HCT116 (cell line): ENCODE results near the gene FBRS. TPM values are rescaled to one million over a fixed set of nuclear protein-coding genes. Genes with fewer than 3 reads are reported as not detected.

Experiments
- ATAC-seq: fragments of 200-7000 bp; cut with Tn5 transposase; 2 replicates; pipeline ENCODE4 v1.9.1; 2020; ENCODE audit warnings: mild to moderate bottlenecking, moderate library complexity
- BruUV-seq: library from RNA; stranded (reverse); fragments of 400-500 nt; replicated peaks from 2 replicates; lab custom pipeline; 2021; lab: Mats Ljungman, UMichigan
- CTCF ChIA-PET: fragments of 300-600 bp; sonication (Branson Sonifier 250); formaldehyde crosslinking; loops from one replicate; lab custom pipeline; 2021; ENCODE audit warnings: antibody characterized with exemption; lab: Charles Lee
- POLR2A ChIA-PET: fragments of 300-600, 350-600 bp; sonication (Branson Sonifier 250); formaldehyde crosslinking; loops from one replicate; lab custom pipeline; 2021; ENCODE audit warnings: antibody characterized with exemption; lab: Charles Lee
- RAD21 ChIA-PET, 2 experiments: fragments of 300-600 bp; sonication (Branson Sonifier 250); formaldehyde crosslinking; loops; one replicate each; lab custom pipeline; 2023; ENCODE audit warnings: low total read pairs in 2 of 2; ENCODE audit not compliant: uncharacterized antibody in 2 of 2, unreplicated experiment in 2 of 2, low non-redundant PET in 1 of 2; lab: Charles Lee
- DNase-seq: peaks from one replicate; pipeline ENCODE4 v3.0.0-alpha.2; 2010; ENCODE audit warnings: low read depth, low spot score
- H2AFZ ChIP-seq: fragments of 200-600 bp; shearing (Covaris generic), sonication (generic); 2 replicates; pipeline ENCODE4 v1.6.1; 2017; ENCODE audit warnings: low read depth, mixed run types, mixed read lengths, antibody characterized with exemption, low read length; ENCODE audit not compliant: poor library complexity, severe bottlenecking
- H3K27ac ChIP-seq: 2 replicates; pipeline ENCODE4 v1.5.1; 2012; ENCODE audit warnings: low read depth, low read length
- H3K27me3 ChIP-seq: fragments of 200-600 bp; sonication (generic); 2 replicates; pipeline ENCODE4 v1.6.1; 2016; ENCODE audit warnings: mixed run types, low read length, mixed read lengths; ENCODE audit not compliant: insufficient read depth
- H3K36me3 ChIP-seq, 2 experiments: fragments of 200-500 bp in 1 of 2; fragments of 200-600 bp in 1 of 2; sonication (Bioruptor generic) in 1 of 2; sonication (generic) in 1 of 2; 2 replicates each; pipeline versions ENCODE4 v1.5.1 to v1.6.1; 2014 to 2016; ENCODE audit warnings: low read length in 2 of 2, inconsistent platforms in 1 of 2, mixed read lengths in 1 of 2, mixed run types in 1 of 2; ENCODE audit not compliant: insufficient read depth in 2 of 2, control insufficient read depth in 1 of 2
- H3K4me1 ChIP-seq, 2 experiments: fragments of 200-600 bp in 1 of 2; sonication (generic) in 1 of 2; 2 replicates each; pipeline versions ENCODE4 v1.5.1 to v1.6.1; 2012 to 2017; ENCODE audit warnings: low read length in 2 of 2, inconsistent platforms in 1 of 2, mild to moderate bottlenecking in 1 of 2, mixed read lengths in 1 of 2, mixed run types in 1 of 2, moderate library complexity in 1 of 2; ENCODE audit not compliant: insufficient read depth in 2 of 2, control insufficient read depth in 1 of 2
- H3K4me2 ChIP-seq: fragments of 200-600 bp; sonication (generic); 2 replicates; pipeline ENCODE4 v1.6.1; 2017; ENCODE audit warnings: mixed run types, low read length, mixed read lengths
- H3K4me3 ChIP-seq, 2 experiments: fragments of 200-600 bp in 1 of 2; sonication (generic) in 1 of 2; replicated peaks in 1 of 2; 2 replicates each; pipeline ENCODE4 v1.5.1; 2011 to 2016; ENCODE audit warnings: low read length in 2 of 2, control low read depth in 1 of 2, low read depth in 1 of 2, mild to moderate bottlenecking in 1 of 2, mixed read lengths in 1 of 2, mixed run types in 1 of 2
- H3K79me2 ChIP-seq: fragments of 200-600 bp; sonication (generic); 2 replicates; pipeline ENCODE4 v1.6.1; 2017; ENCODE audit warnings: mild to moderate bottlenecking, mixed run types, low read length, moderate library complexity, mixed read lengths; ENCODE audit not compliant: insufficient read depth
- H3K9ac ChIP-seq: fragments of 200-600 bp; sonication (generic); 2 replicates; pipeline ENCODE4 v1.6.1; 2016; ENCODE audit warnings: low read length, mixed read lengths
- H3K9me2 ChIP-seq: fragments of 200-600 bp; sonication (generic), shearing (Covaris generic); 2 replicates; pipeline ENCODE4 v1.6.1; 2017; ENCODE audit warnings: mixed run types, mild to moderate bottlenecking, moderate library complexity; ENCODE audit not compliant: insufficient read depth
- H3K9me3 ChIP-seq, 2 experiments: fragments of 200-500 bp in 1 of 2; fragments of 200-600 bp in 1 of 2; sonication (Bioruptor generic) in 1 of 2; sonication (generic) in 1 of 2; 2 replicates each; pipeline ENCODE4 v1.6.1; 2014 to 2017; ENCODE audit warnings: low read length in 2 of 2, mixed read lengths in 2 of 2, inconsistent platforms in 1 of 2, low read depth in 1 of 2, mild to moderate bottlenecking in 1 of 2, mixed run types in 1 of 2, moderate library complexity in 1 of 2; ENCODE audit not compliant: control insufficient read depth in 1 of 2, insufficient read depth in 1 of 2
- H4K20me1 ChIP-seq: fragments of 200-600 bp; sonication (generic), shearing (Covaris generic); 2 replicates; pipeline ENCODE4 v1.6.1; 2017; ENCODE audit warnings: mixed run types, mild to moderate bottlenecking, moderate library complexity; ENCODE audit not compliant: insufficient read depth
- ATF3 ChIP-seq: IDR thresholded peaks from 2 replicates; pipeline ENCODE4 v1.6.1; 2012
- CEBPB ChIP-seq: IDR thresholded peaks from 2 replicates; pipeline ENCODE4 v1.6.1; 2012; ENCODE audit warnings: low read depth
- CTCF ChIP-seq, 3 experiments: fragments of 200-600 bp in 1 of 3; sonication (generic) in 1 of 3; IDR thresholded peaks in 2 of 3; conservative IDR thresholded peaks in 1 of 3; 2 replicates each; pipeline ENCODE4 v1.5.1; 2012 to 2017; ENCODE audit warnings: low read depth in 2 of 3, low read length in 2 of 3, antibody characterized with exemption in 1 of 3, borderline replicate concordance in 1 of 3, control low read depth in 1 of 3, mild to moderate bottlenecking in 1 of 3, mixed read lengths in 1 of 3, mixed run types in 1 of 3, moderate library complexity in 1 of 3; ENCODE audit not compliant: insufficient read depth in 1 of 3
- EZH2 ChIP-seq: fragments of 200-600 bp; sonication (generic); IDR thresholded peaks from 2 replicates; pipeline ENCODE4 v1.6.1; 2017; ENCODE audit warnings: antibody characterized with exemption, mixed run types
- FOSL1 ChIP-seq: IDR thresholded peaks from 2 replicates; pipeline ENCODE4 v1.6.1; 2012; ENCODE audit warnings: low read depth
- JUND ChIP-seq: IDR thresholded peaks from 2 replicates; pipeline ENCODE4 v1.6.1; 2012
- POLR2A ChIP-seq: IDR thresholded peaks from 2 replicates; pipeline ENCODE4 v1.7.0; 2011; ENCODE audit warnings: borderline replicate concordance; ENCODE audit not compliant: insufficient read depth, insufficient read length; ENCODE audit errors: extremely low read depth
- POLR2AphosphoS5 ChIP-seq: IDR thresholded peaks from 2 replicates; pipeline ENCODE4 v1.6.1; 2011; ENCODE audit warnings: mild to moderate bottlenecking, low read depth, low read length, moderate library complexity
- REST ChIP-seq: IDR thresholded peaks from 2 replicates; pipeline ENCODE4 v1.6.1; 2012; ENCODE audit warnings: low read depth
- SIN3A ChIP-seq: IDR thresholded peaks from 2 replicates; pipeline ENCODE4 v1.6.1; 2012; ENCODE audit warnings: low read depth
- SP1 ChIP-seq: IDR thresholded peaks from 2 replicates; pipeline ENCODE4 v1.6.1; 2012; ENCODE audit warnings: low read depth
- SRF ChIP-seq: IDR thresholded peaks from 2 replicates; pipeline ENCODE4 v1.6.1; 2012; ENCODE audit warnings: low read depth
- YY1 ChIP-seq: IDR thresholded peaks from 2 replicates; pipeline ENCODE4 v1.6.1; 2011; ENCODE audit warnings: low read length, low read depth, moderate library complexity, mild to moderate bottlenecking; ENCODE audit not compliant: insufficient replicate concordance; ENCODE audit errors: extremely low read depth
- ZBTB33 ChIP-seq: IDR thresholded peaks from 2 replicates; pipeline ENCODE4 v1.6.1; 2011; ENCODE audit warnings: mild to moderate bottlenecking, low read length, moderate library complexity; ENCODE audit not compliant: insufficient replicate concordance; ENCODE audit errors: extremely low read depth
- ZFX ChIP-seq: fragments of 450-650 bp; IDR thresholded peaks from 2 replicates; pipeline ENCODE4 v1.6.1; 2017
- intact Hi-C: fragments of 100-400 bp; cut with micrococcal nuclease; formaldehyde crosslinking; loops from 2 replicates; pipeline ENCODE4 v1.10.0; 2022
- total RNA-seq: library from RNA; stranded (reverse); gene quantifications from one replicate; pipeline ENCODE4 v1.2.1, GENCODE V29; 2021; ENCODE audit not compliant: unreplicated experiment

Gene FBRS
- total RNA-seq, 1 experiment from 2014 or later: 65.3 TPM

GRCh38 chr16:30645727-30646126 is 12.5 kb upstream of the FBRS start:
- H3K4me1 ChIP-seq: peaks cover 5 to 7% of the 10 kb centered on the region in 2 experiments; a peak in 3 of 4 replicates
- no peaks in the 10 kb centered on the region for H3K27me3 ChIP-seq
- H3K9me3 ChIP-seq: no peaks in the 10 kb centered on the region
- no peaks in the 10 kb centered on the region for H3K79me2 ChIP-seq
- DNase-seq (no peak), ATAC-seq (no peak)
- CTCF ChIA-PET: interaction anchor here (1.6 kb wide), 1 partner anchor 554 kb away, joined by 4 read pairs; the partner anchor contains the start of gene TBX6
- BruUV-seq: no TSS peak
- H3K4me2 ChIP-seq: no peak overlapping the region
- no peak overlapping the region for H3K27ac ChIP-seq
- no peaks in the 10 kb centered on the region for H3K9me2 ChIP-seq
- TF ChIP-seq POLR2AphosphoS5 (no peak), ZFX (no peak), CTCF (IDR thresholded peaks at IDR 0.05 in 2 of 3, conservative IDR thresholded peaks at IDR 0.05 in 1 of 3; ENCODE audit: borderline replicate concordance in 1 of 3, insufficient read depth in 1 of 3, low read depth in 2 of 3, low read length in 2 of 3) (no peak), REST (no peak), POLR2A (no peak), YY1 (no peak), SRF (no peak), FOSL1 (no peak), SP1 (no peak), ATF3 (no peak), ZBTB33 (no peak), CEBPB (no peak), EZH2 (no peak), JUND (no peak), SIN3A (no peak)
- RAD21 ChIA-PET: no interaction called here
- H2AFZ ChIP-seq: no peak overlapping the region
- H3K9ac ChIP-seq: no peak overlapping the region
- H4K20me1 ChIP-seq: no peaks in the 10 kb centered on the region
- POLR2A ChIA-PET: no interaction called here
- H3K36me3 ChIP-seq: no peaks in the 10 kb centered on the region
- intact Hi-C loops: no loop called here
- H3K4me3 ChIP-seq: no peak overlapping the region
